HEK293T (cell line): ENCODE data around the gene TP53I11.

Experiments
- ARNT ChIP-seq: fragments of 450-650 bp; IDR thresholded peaks from 2 replicates; pipeline ENCODE4 v1.6.1; 2017; ENCODE audit warnings: mild to moderate bottlenecking
- CTBP1 ChIP-seq: fragments of 450-650 bp; IDR thresholded peaks from 2 replicates; pipeline ENCODE4 v1.6.1; 2016; ENCODE audit warnings: borderline replicate concordance
- FOXK2 ChIP-seq: fragments of 450-650 bp; IDR thresholded peaks from 2 replicates; pipeline ENCODE4 v1.6.1; 2016; ENCODE audit warnings: mild to moderate bottlenecking
- L3MBTL2 ChIP-seq: fragments of 450-650 bp; conservative IDR thresholded peaks from 2 replicates; pipeline ENCODE4 v1.6.1; 2016; ENCODE audit warnings: mild to moderate bottlenecking
- LEF1 ChIP-seq: fragments of 450-650 bp; IDR thresholded peaks from 2 replicates; pipeline ENCODE4 v1.6.1; 2017; ENCODE audit warnings: mild to moderate bottlenecking, borderline replicate concordance
- NFRKB ChIP-seq: fragments of 450-650 bp; IDR thresholded peaks from 2 replicates; pipeline ENCODE4 v1.6.1; 2016; ENCODE audit warnings: mild to moderate bottlenecking, moderate library complexity
- SP1 ChIP-seq: fragments of 450-650 bp; IDR thresholded peaks from 2 replicates; pipeline ENCODE4 v1.6.1; 2017
- TARDBP ChIP-seq: fragments of 450-650 bp; IDR thresholded peaks from 2 replicates; pipeline ENCODE4 v1.6.1; 2016

DNA sequence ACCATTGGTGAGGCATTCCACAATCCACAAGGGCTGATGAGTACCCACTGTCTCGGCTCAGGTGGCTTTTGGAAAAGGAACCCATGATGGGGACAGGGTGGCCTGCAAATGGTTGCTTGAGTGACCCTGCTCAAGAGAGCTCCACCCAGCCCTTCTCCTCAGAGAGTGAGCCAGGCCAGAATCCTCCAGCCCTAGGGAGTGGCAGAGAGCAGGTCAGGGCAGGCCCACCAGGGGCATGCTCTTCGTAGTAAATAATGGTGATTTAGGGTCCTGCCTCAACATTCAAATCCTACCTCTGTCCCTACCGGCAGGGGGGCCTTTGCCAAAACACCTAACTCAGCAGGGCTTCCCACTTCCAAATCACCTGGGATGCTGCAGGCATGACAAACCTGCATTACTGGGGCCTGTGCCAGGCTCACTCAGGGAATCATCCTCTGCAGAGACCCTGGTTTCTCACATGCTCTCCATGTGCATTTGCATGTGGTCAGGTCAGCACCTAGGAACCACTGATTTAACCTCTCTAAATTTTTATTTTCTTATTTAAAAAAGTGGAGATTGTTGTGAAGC is 17.3 kb upstream of the TP53I11 start:
- TF ChIP-seq FOXK2: no peak
- TF ChIP-seq TARDBP: no peak
- TF ChIP-seq L3MBTL2: no peak
- TF ChIP-seq SP1: no peak
- TF ChIP-seq CTBP1: no peak
- no peak for TF ChIP-seq LEF1
- TF ChIP-seq ARNT: no peak
- no peak for TF ChIP-seq NFRKB
